Keratinocyte (primary cell): ENCODE results near the gene PLXDC2. TPM values are rescaled to one million over a fixed set of nuclear protein-coding genes. Genes with fewer than 3 reads are reported as not detected.
A peak's percentile ranks its signal among the peaks of the same experiment; 100 is the strongest.
"Not testable (repeated sequence)": the region's sequence is repeated elsewhere in the genome, so short reads cannot be mapped to it uniquely, and the experiment has no call there.

ENCODE experiments used
- DNase-seq: peaks from one replicate; pipeline ENCODE4 v3.0.0-alpha.2; 2011; ENCODE audit warnings: low read depth, missing footprints, low spot score
- FAIRE-seq: peaks from 2 replicates; lab custom pipeline; 2011; peaks lifted over from hg19 to GRCh38; lab: Jason Lieb, UNC
- H2AFZ ChIP-seq: 2 replicates; pipeline ENCODE4 v1.6.0; 2012; ENCODE audit warnings: low read length, control low read depth, inconsistent platforms; ENCODE audit not compliant: control insufficient read depth
- H3K27ac ChIP-seq: 2 replicates; pipeline ENCODE4 v1.5.1; 2011; ENCODE audit warnings: low read length; ENCODE audit not compliant: control insufficient read depth, insufficient read depth
- H3K27me3 ChIP-seq: 3 replicates; pipeline ENCODE4 v1.6.0; 2011; ENCODE audit warnings: low read length; ENCODE audit not compliant: control insufficient read depth, insufficient read depth; ENCODE audit errors: extremely low read depth
- H3K36me3 ChIP-seq, 2 experiments: 2 replicates in 1 of 2; 3 replicates in 1 of 2; pipeline ENCODE4 v1.5.1; 2011; ENCODE audit warnings: low read length in 2 of 2, mild to moderate bottlenecking in 1 of 2; ENCODE audit not compliant: control insufficient read depth in 2 of 2, insufficient read depth in 2 of 2; ENCODE audit errors: extremely low read depth in 1 of 2
- H3K4me1 ChIP-seq: 3 replicates; pipeline ENCODE4 v1.5.1; 2011; ENCODE audit warnings: low read length; ENCODE audit not compliant: control insufficient read depth, insufficient read depth; ENCODE audit errors: extremely low read depth
- H3K4me2 ChIP-seq: 3 replicates; pipeline ENCODE4 v1.6.0; 2011; ENCODE audit warnings: low read depth, low read length; ENCODE audit not compliant: control insufficient read depth, insufficient read depth; ENCODE audit errors: extremely low read depth
- H3K4me3 ChIP-seq, 3 experiments: fragments of 200-600 bp in 1 of 3; sonication (generic) in 1 of 3; 2 replicates in 2 of 3; 3 replicates in 1 of 3; pipeline ENCODE4 v1.5.1; 2011 to 2016; ENCODE audit warnings: low read length in 3 of 3, mild to moderate bottlenecking in 3 of 3, control low read depth in 2 of 3, inconsistent platforms in 1 of 3, low read depth in 1 of 3, mixed read lengths in 1 of 3, mixed run types in 1 of 3, moderate library complexity in 1 of 3; ENCODE audit not compliant: control insufficient read depth in 2 of 3, insufficient read depth in 2 of 3; ENCODE audit errors: extremely low read depth in 1 of 3
- H3K79me2 ChIP-seq: 2 replicates; pipeline ENCODE4 v1.6.0; 2012; ENCODE audit warnings: low read length; ENCODE audit not compliant: control insufficient read depth, insufficient read depth
- H3K9ac ChIP-seq: 3 replicates; pipeline ENCODE4 v1.6.0; 2011; ENCODE audit warnings: low read length; ENCODE audit not compliant: control insufficient read depth, insufficient read depth; ENCODE audit errors: extremely low read depth
- H3K9me1 ChIP-seq: 3 replicates; pipeline ENCODE4 v1.6.0; 2011; ENCODE audit warnings: low read length; ENCODE audit not compliant: control insufficient read depth, insufficient read depth; ENCODE audit errors: extremely low read depth
- H3K9me3 ChIP-seq: 2 replicates; pipeline ENCODE4 v1.5.1; 2012; ENCODE audit warnings: low read depth, low read length; ENCODE audit not compliant: control insufficient read depth
- H4K20me1 ChIP-seq: 3 replicates; pipeline ENCODE4 v1.6.0; 2011; ENCODE audit warnings: low read length; ENCODE audit not compliant: control insufficient read depth, insufficient read depth; ENCODE audit errors: extremely low read depth
- EZH2 ChIP-seq: IDR thresholded peaks from one replicate; pipeline ENCODE4 v1.6.1; 2012; ENCODE audit warnings: inconsistent platforms, mild to moderate bottlenecking, low read length, moderate library complexity
- dilution Hi-C: fragments of 300-500 bp; cut with MboI; formaldehyde crosslinking; loops from one replicate; pipeline ENCODE4 v1.7.0; 2020; ENCODE audit warnings: low sequenced_read_pairs; ENCODE audit not compliant: extremely low pct_ligation_motif_present
- polyA plus RNA-seq, 5 experiments: library from polyadenylated mRNA; depleted of rRNA in 3 of 5; stranded (reverse) in 3 of 5; stranded (forward) in 1 of 5; unstranded in 1 of 5; fragments of >200 nt; gene quantifications; 1 replicate in 1 of 5; 2 replicates in 3 of 5; 3 replicates in 1 of 5; pipeline versions ENCODE4 v1.2.1 to v1.2.3, GENCODE V29; 2011 to 2012; ENCODE audit warnings: missing spikeins in 2 of 5, low read depth in 1 of 5, low replicate concordance in 1 of 5
- TF ChIP-seq, protein P1 (sequence below), 3 experiments: IDR thresholded peaks in 1 of 3; conservative IDR thresholded peaks in 1 of 3; optimal IDR thresholded peaks in 1 of 3; 2 replicates in 2 of 3; 3 replicates in 1 of 3; pipeline versions ENCODE3 to v1.5.1; 2011; ENCODE audit warnings: low read length in 3 of 3, mild to moderate bottlenecking in 3 of 3, moderate library complexity in 2 of 3, control low read depth in 1 of 3, inconsistent platforms in 1 of 3; ENCODE audit not compliant: insufficient read depth in 2 of 3; ENCODE audit errors: extremely low read depth in 1 of 3

Gene PLXDC2
- polyA plus RNA-seq, 1 donor (not counting 4 experiments of a cell fraction or from before 2014, with no cell fraction given) = 12.9 TPM

- Histone ChIP-seq H3K4me1 (no peaks in the 10 kb centered on the region), H3K79me2 (no peaks in the 10 kb centered on the region), H3K9ac (no peak overlapping the region), H3K4me2 (no peak overlapping the region), H3K4me3 (no peak overlapping the region), H4K20me1 (no peaks in the 10 kb centered on the region), H3K9me3 (no peaks in the 10 kb centered on the region), H3K27me3 (no peaks in the 10 kb centered on the region), H2AFZ (no peak overlapping the region), H3K27ac (no peak overlapping the region), H3K36me3 (no peaks in the 10 kb centered on the region), H3K9me1 (no peaks in the 10 kb centered on the region)
- FAIRE-seq (peak; percentile 57), DNase-seq (no peak)
- dilution Hi-C loops = no loop called here
- TF ChIP-seq, protein P1, sequence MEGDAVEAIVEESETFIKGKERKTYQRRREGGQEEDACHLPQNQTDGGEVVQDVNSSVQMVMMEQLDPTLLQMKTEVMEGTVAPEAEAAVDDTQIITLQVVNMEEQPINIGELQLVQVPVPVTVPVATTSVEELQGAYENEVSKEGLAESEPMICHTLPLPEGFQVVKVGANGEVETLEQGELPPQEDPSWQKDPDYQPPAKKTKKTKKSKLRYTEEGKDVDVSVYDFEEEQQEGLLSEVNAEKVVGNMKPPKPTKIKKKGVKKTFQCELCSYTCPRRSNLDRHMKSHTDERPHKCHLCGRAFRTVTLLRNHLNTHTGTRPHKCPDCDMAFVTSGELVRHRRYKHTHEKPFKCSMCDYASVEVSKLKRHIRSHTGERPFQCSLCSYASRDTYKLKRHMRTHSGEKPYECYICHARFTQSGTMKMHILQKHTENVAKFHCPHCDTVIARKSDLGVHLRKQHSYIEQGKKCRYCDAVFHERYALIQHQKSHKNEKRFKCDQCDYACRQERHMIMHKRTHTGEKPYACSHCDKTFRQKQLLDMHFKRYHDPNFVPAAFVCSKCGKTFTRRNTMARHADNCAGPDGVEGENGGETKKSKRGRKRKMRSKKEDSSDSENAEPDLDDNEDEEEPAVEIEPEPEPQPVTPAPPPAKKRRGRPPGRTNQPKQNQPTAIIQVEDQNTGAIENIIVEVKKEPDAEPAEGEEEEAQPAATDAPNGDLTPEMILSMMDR (optimal IDR thresholded peaks at IDR 0.05 in 1 of 3, IDR thresholded peaks at IDR 0.05 in 1 of 3, conservative IDR thresholded peaks at IDR 0.05 in 1 of 3; ENCODE audit: extremely low read depth in 1 of 3, insufficient read depth in 2 of 3, low read length in 3 of 3) = no peak
- no peak for TF ChIP-seq EZH2
Observed at GRCh38 chr10:20041931-20042330, 225.7 kb downstream of the PLXDC2 start.

- H3K27me3 ChIP-seq, H3K9me3 ChIP-seq, DNase-seq, H2AFZ ChIP-seq, H3K27ac ChIP-seq, H3K4me2 ChIP-seq, FAIRE-seq, H3K9me1 ChIP-seq, H3K36me3 ChIP-seq, H3K4me3 ChIP-seq, H3K79me2 ChIP-seq, H4K20me1 ChIP-seq, H3K9ac ChIP-seq, H3K4me1 ChIP-seq, dilution Hi-C loops: not testable (repeated sequence)
Observed at GRCh38 chr10:20045100-20045499, 228.9 kb downstream of the PLXDC2 start.

DNA sequence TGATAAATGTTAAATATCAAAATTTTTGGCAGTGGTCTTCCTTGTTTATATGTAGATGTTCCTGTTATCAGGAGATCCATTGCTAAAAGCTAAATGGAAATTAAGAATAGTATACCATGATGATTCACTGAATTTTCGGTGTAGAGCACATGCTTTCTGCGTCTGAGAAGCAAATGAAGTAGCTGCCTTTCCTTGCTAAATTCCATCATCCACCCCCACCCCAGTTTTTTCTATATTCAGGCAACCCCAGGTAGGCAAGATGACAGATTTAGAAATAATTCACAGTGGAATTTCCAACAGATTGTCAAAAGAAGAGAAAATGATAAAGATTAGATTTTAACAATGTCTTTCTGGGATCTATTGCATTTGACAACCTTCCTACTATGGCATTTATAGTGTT lies 231.9 kb downstream of the PLXDC2 start:
- dilution Hi-C loops = no loop called here
- no peak overlapping the region for H3K9ac ChIP-seq
- no peak for FAIRE-seq

More for the DNA sequence above, 231.9 kb downstream of the PLXDC2 start:
- Histone ChIP-seq H3K9me3 (no peaks in the 10 kb centered on the region), H3K4me3 (no peak overlapping the region), H2AFZ (no peak overlapping the region), H3K4me1 (no peaks in the 10 kb centered on the region), H3K4me2 (no peak overlapping the region), H3K9me1 (no peaks in the 10 kb centered on the region), H3K27me3 (no peaks in the 10 kb centered on the region), H4K20me1 (no peaks in the 10 kb centered on the region), H3K36me3 (no peaks in the 10 kb centered on the region), H3K79me2 (no peaks in the 10 kb centered on the region), H3K27ac (no peak overlapping the region)
- no peak for TF ChIP-seq EZH2
- TF ChIP-seq, protein P1 (optimal IDR thresholded peaks at IDR 0.05 in 1 of 3, IDR thresholded peaks at IDR 0.05 in 1 of 3, conservative IDR thresholded peaks at IDR 0.05 in 1 of 3; ENCODE audit: extremely low read depth in 1 of 3, insufficient read depth in 2 of 3, low read length in 3 of 3) = no peak
- DNase-seq = no peak
